ENCODE measurements around the gene KIAA0825. TPM values are rescaled to one million over a fixed set of nuclear protein-coding genes. Genes with fewer than 3 reads are reported as not detected.

KIAA0825 gene
- total RNA-seq, 2 donors from 2014 or later, result 2.6 to 3.0 TPM

DNA sequence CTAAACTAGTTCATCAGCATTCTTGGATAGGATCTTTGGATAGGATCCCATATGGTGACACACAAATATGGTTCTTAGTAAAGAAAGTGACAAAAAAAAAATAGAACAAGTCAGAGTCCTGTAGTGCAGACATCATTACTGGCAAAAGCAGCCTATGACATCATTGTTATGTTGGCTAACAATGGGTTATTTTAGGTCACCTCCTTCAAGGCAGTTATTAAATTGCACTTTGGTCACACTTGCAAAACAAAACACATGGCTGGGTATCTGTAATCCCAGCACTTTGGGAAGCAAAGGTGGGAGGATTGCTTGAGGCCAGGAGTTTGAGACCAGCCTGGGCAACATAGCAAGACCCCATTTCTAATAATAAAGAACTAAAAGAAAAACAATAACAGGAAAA, 185.9 kb downstream of the KIAA0825 start:
- H3K27me3 Mint-ChIP-seq, result no peaks in the 10 kb centered on the region
- ATAC-seq (no peak), DNase-seq (no peak)
- H3K4me1 Mint-ChIP-seq, result no peaks in the 10 kb centered on the region
- H3K4me3 Mint-ChIP-seq, result no peak overlapping the region
- H3K9me3 ChIP-seq (ENCODE audit: control insufficient read depth, low read length, poor library complexity, severe bottlenecking), result no peaks in the 10 kb centered on the region
- no peak overlapping the region for H3K27ac Mint-ChIP-seq
- H3K36me3 Mint-ChIP-seq (ENCODE audit: low read depth), result no peaks in the 10 kb centered on the region

DNA sequence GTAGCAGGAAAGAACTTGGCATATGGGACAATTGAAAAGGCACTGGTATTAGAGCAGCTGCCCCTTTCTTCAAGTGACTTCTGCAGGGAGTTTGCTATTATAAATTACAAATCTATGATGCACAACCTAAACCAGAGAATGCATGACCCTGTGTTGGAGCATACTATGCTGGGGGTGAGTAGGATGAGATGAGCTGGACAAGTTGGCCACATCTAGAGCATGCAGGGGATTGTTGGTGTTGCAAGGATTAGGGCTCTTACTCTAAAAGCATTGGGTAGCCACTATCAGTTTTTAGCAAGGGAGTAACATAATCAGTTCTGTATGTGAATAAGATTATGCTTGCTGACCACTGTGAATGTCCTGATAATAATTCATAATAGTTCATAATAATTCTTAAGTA, 186.7 kb downstream of the KIAA0825 start:
- ATAC-seq (no peak), DNase-seq (no peak)
- H3K4me1 Mint-ChIP-seq, result no peaks in the 10 kb centered on the region
- no peaks in the 10 kb centered on the region for H3K27me3 Mint-ChIP-seq
- H3K4me3 Mint-ChIP-seq, result no peak overlapping the region
- no peak overlapping the region for H3K27ac Mint-ChIP-seq
- H3K9me3 ChIP-seq (ENCODE audit: control insufficient read depth, low read length, poor library complexity, severe bottlenecking), result no peaks in the 10 kb centered on the region
- H3K36me3 Mint-ChIP-seq (ENCODE audit: low read depth), result no peaks in the 10 kb centered on the region

DNA sequence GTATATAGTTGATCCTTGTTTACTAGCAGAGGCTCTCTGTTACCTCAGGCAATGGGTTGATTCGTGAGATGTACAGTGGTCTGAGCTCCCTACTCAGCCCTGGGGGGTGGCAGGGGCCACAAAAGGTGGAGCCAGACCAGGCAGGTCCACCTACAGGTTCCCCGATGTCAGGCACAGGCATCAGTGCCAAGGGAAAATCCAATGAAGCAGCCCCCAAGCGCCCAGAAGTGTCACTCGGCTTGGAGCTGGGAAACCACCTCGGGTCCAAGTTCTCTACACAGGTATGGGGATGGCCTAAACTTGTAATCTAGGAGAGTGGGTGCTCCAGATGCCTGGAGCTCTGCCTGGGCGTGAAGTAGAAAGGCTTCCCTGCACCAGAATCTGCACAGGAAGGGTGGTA, 188.8 kb downstream of the KIAA0825 start:
- no peaks in the 10 kb centered on the region for H3K4me1 Mint-ChIP-seq
- ATAC-seq (no peak), DNase-seq (no peak)
- H3K4me3 Mint-ChIP-seq, result no peak overlapping the region
- no peaks in the 10 kb centered on the region for H3K9me3 ChIP-seq (ENCODE audit: control insufficient read depth, low read length, poor library complexity, severe bottlenecking)
- H3K27ac Mint-ChIP-seq, result no peak overlapping the region
- no peaks in the 10 kb centered on the region for H3K36me3 Mint-ChIP-seq (ENCODE audit: low read depth)
- no peaks in the 10 kb centered on the region for H3K27me3 Mint-ChIP-seq

DNA sequence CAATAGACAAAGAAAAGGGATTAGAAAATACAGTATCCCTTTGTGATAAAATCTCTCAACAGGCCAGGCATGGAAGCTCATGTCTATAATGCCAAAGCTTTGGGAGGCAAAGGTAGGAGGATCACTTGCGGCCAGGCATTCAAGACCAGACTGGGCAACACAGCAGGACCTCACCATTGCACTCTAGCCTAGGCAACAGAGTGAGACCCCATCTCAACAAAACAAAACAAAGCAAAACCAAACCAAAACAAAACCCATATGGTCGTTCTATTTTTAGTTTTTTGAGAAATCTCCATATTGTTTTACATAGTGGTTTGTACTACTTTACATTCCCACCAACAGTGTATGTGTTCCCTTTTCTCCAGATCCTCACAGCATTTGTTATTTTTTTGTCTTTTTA, 193.0 kb downstream of the KIAA0825 start:
- Mint-ChIP-seq H3K27me3 (no peaks in the 10 kb centered on the region), H3K4me3 (no peak overlapping the region), H3K27ac (no peak overlapping the region), H3K36me3 (ENCODE audit: low read depth) (peaks cover 2% of the 10 kb centered on the region), H3K4me1 (no peaks in the 10 kb centered on the region)
- no peak for DNase-seq
- no peak for ATAC-seq
- no peaks in the 10 kb centered on the region for H3K9me3 ChIP-seq (ENCODE audit: control insufficient read depth, low read length, poor library complexity, severe bottlenecking)

DNA sequence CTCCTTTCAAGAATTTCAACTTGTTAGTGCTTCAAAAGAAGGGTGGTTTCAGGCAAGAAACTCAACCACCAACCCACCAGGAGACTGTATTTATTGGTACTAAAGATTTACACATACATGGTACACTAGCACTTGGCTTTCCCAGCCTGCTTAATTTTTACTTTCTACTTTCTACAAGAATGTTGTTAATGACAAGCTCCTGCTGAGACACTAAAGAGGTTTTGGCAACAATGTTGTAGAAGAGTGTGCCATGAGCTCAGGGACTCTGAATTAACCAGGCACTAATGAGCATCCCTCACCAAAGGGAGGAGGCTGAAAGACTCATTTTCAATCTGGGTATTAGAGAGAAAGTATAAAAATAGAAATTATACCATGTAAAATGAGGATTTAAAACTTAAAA, 195.0 kb downstream of the KIAA0825 start:
- DNase-seq (no peak), ATAC-seq (no peak)
- H3K4me1 Mint-ChIP-seq, result no peaks in the 10 kb centered on the region
- H3K9me3 ChIP-seq (ENCODE audit: control insufficient read depth, low read length, poor library complexity, severe bottlenecking), result no peaks in the 10 kb centered on the region
- H3K36me3 Mint-ChIP-seq (ENCODE audit: low read depth), result peaks cover 2% of the 10 kb centered on the region
- no peak overlapping the region for H3K27ac Mint-ChIP-seq
- H3K27me3 Mint-ChIP-seq, result no peaks in the 10 kb centered on the region
- H3K4me3 Mint-ChIP-seq, result no peak overlapping the region

DNA sequence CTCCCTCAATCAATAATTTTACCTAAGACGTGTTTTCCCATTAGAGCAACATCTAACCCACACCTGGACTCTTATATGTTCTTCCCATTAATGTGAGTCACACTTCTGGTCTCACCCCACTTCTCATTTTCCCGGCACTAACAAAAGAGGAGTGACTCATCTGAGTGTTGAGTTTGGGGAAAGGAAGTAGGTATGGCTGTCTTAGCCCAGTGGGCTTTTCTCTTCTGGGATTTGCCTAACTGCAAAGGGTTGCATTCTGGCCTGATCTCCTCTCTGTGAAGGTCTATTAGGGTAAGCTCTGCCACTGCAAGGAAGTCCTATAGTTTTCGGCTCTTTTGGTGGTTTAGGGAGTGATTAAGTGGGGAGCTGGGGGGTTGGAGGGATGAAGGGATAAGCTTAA, 195.6 kb downstream of the KIAA0825 start:
- no peak overlapping the region for H3K27ac Mint-ChIP-seq
- ATAC-seq, result no peak

DNA sequence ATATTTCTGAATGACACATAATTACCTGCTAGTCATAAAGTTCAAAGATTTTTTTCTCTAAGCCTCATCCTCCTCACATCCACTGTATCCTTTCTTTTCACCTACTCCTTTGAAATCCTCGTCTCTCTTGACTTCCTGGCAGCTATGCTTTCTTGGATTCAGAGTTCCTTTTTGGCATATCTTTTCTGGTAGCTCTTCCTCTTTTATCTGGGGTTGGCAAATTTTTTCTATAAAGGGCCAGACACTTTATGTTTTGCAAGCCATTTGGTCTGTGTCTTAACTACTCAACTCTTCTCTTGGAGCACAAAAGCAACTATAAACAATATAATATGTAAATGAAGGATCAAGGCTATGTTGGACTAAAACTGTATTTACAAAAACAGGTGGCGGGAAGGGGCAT, 197.5 kb downstream of the KIAA0825 start:
- Mint-ChIP-seq H3K4me1 (no peaks in the 10 kb centered on the region), H3K27ac (no peak overlapping the region), H3K36me3 (ENCODE audit: low read depth) (peaks cover 2% of the 10 kb centered on the region), H3K4me3 (no peak overlapping the region), H3K27me3 (no peaks in the 10 kb centered on the region)
- DNase-seq (no peak), ATAC-seq (no peak)
- no peaks in the 10 kb centered on the region for H3K9me3 ChIP-seq (ENCODE audit: control insufficient read depth, low read length, poor library complexity, severe bottlenecking)

More for the DNA sequence above, 195.6 kb downstream of the KIAA0825 start:
- no peaks in the 10 kb centered on the region for H3K9me3 ChIP-seq (ENCODE audit: control insufficient read depth, low read length, poor library complexity, severe bottlenecking)
- Mint-ChIP-seq H3K27me3 (no peaks in the 10 kb centered on the region), H3K4me1 (no peaks in the 10 kb centered on the region), H3K36me3 (ENCODE audit: low read depth) (peaks cover 2% of the 10 kb centered on the region), H3K4me3 (no peak overlapping the region)
- DNase-seq, result no peak

DNA sequence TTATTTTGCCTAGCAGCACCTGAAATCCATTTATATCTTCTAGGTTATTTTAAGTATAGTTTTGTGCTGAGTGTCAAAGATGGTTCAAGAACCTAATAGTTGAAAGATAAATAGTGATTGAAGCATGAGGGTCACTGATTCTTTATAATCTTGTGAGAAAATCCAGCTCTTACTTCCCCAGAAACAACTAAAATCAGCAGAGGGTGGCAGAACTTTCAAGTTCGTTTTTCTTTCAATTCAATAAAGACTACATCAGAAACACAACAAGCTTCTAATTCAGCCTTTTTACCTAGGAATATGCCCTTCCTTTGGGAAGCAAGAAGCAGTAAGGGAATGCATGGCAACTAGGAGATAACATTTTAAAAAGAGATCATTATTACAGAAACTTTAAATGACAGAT, 202.6 kb downstream of the KIAA0825 start:
- H3K9me3 ChIP-seq (ENCODE audit: control insufficient read depth, low read length, poor library complexity, severe bottlenecking), result no peaks in the 10 kb centered on the region
- Mint-ChIP-seq H3K4me3 (no peak overlapping the region), H3K27me3 (no peaks in the 10 kb centered on the region), H3K4me1 (no peaks in the 10 kb centered on the region), H3K36me3 (ENCODE audit: low read depth) (no peaks in the 10 kb centered on the region), H3K27ac (no peak overlapping the region)
- DNase-seq (no peak), ATAC-seq (no peak)

DNA sequence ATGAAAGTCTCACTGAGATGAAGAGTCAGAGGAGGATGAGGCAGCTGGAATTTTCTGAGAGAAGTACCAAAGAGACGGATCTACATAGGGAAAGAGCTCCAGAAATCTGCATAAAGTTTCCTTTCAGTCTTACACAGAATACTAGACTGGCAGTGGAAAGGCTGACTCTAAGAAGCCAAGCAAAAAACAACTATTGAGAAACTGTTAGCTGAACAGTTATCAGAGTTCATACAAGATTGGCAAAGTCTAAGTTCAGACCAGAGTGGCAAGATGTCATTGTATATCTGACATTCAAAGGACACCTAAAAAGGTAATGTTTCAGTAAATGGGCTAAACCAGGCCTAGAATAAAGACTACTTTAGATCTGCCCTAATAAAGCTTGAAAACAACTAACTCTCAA, 209.0 kb downstream of the KIAA0825 start:
- Mint-ChIP-seq H3K36me3 (ENCODE audit: low read depth) (peaks cover 2% of the 10 kb centered on the region), H3K4me1 (no peaks in the 10 kb centered on the region), H3K27me3 (no peaks in the 10 kb centered on the region), H3K27ac (no peak overlapping the region), H3K4me3 (no peak overlapping the region)
- ATAC-seq (no peak), DNase-seq (no peak)
- no peaks in the 10 kb centered on the region for H3K9me3 ChIP-seq (ENCODE audit: control insufficient read depth, low read length, poor library complexity, severe bottlenecking)

DNA sequence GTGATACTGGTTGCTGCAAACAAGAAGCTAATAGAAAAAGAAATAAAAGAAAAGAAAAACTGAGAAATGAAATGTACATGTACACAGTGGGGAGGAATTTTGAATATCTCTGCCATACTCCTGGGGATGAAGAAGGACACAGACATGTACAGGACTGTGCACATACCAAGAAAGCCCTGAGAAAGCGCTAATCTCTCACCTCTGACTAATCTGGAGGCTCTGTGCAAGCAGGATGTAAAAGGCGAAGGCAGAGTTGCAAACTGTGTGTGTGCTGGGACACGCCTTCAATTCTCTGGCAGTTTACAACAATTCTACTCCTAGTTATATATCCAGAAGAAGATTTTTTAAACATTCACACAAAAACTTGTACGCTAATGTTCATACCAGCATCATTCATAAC, 211.4 kb downstream of the KIAA0825 start:
- H3K27ac Mint-ChIP-seq, result no peak overlapping the region
- no peaks in the 10 kb centered on the region for H3K27me3 Mint-ChIP-seq
- ATAC-seq, result no peak
- peaks cover 2% of the 10 kb centered on the region for H3K36me3 Mint-ChIP-seq (ENCODE audit: low read depth)
- no peak for DNase-seq
- H3K4me3 Mint-ChIP-seq, result no peak overlapping the region
- no peaks in the 10 kb centered on the region for H3K9me3 ChIP-seq (ENCODE audit: control insufficient read depth, low read length, poor library complexity, severe bottlenecking)
- H3K4me1 Mint-ChIP-seq, result no peaks in the 10 kb centered on the region

DNA sequence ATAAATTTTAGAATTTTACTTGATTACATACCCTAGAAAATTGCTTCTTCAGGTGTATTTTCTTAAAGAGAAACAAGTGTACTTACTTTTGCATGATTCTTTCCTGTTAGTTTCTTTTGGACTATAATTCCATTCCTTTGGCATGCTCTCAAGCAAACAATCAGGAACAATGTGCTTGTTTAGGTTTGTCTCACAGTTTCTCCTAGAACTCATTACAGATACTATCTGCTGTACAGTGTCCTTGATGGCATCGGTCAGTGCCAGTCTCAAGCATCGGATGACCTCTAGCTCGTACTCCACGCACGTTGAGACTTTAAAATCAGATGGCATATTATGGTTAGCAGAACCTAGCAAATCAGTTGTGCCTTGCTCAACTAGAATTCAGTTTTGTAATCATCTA, 214.9 kb downstream of the KIAA0825 start:
- no peak for ATAC-seq
- no peaks in the 10 kb centered on the region for H3K27me3 Mint-ChIP-seq

DNA sequence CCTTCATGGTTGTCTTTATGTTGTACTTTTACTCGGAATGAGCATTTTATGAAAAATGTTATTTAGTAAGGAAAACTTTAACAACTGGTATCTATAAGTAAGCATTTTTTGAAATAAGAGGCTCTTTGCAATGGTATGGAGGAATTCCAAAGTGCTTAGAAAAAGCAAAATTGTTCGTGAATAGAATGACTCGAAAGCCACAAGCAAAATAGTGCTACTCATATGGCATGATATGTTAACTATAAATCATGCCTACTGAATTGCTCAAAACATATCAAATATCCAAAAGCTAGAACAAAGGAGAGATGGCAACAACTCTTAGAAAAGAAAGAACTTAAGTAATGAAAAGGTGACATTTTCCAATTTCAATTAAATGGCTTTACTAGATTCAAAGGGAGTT, 216.3 kb downstream of the KIAA0825 start:
- no peaks in the 10 kb centered on the region for H3K27me3 Mint-ChIP-seq
- no peak for ATAC-seq
- no peak overlapping the region for H3K27ac Mint-ChIP-seq

More for the DNA sequence above, 214.9 kb downstream of the KIAA0825 start:
- no peak overlapping the region for H3K27ac Mint-ChIP-seq
- DNase-seq, result no peak
- H3K4me1 Mint-ChIP-seq, result no peaks in the 10 kb centered on the region
- H3K36me3 Mint-ChIP-seq (ENCODE audit: low read depth), result no peaks in the 10 kb centered on the region
- H3K4me3 Mint-ChIP-seq, result no peak overlapping the region
- no peaks in the 10 kb centered on the region for H3K9me3 ChIP-seq (ENCODE audit: control insufficient read depth, low read length, poor library complexity, severe bottlenecking)

DNA sequence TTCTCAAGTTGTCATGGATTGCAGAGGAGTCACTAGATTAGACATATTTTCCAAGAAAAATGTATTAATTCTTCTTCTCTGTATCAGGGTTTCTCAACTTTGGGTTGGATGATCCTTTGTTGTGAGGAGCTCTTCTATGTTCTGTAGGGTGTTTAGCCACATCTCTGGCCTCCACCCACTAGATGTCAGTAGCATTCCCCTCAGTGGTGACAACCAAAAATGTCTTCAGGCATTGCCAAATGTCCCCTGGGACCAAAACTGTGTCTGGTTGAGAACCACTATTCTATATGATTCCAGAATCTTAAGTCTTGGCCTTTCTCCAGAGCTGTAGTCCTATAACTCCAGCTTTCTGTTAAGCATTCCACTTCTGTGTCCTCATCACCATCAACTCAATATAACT, 220.9 kb downstream of the KIAA0825 start:
- no peak overlapping the region for H3K27ac Mint-ChIP-seq
- H3K27me3 Mint-ChIP-seq, result no peaks in the 10 kb centered on the region
- no peaks in the 10 kb centered on the region for H3K4me1 Mint-ChIP-seq
- ATAC-seq (no peak), DNase-seq (no peak)
- H3K9me3 ChIP-seq (ENCODE audit: control insufficient read depth, low read length, poor library complexity, severe bottlenecking), result no peaks in the 10 kb centered on the region
- peaks cover 3% of the 10 kb centered on the region for H3K36me3 Mint-ChIP-seq (ENCODE audit: low read depth)
- H3K4me3 Mint-ChIP-seq, result no peak overlapping the region

More for the DNA sequence above, 216.3 kb downstream of the KIAA0825 start:
- no peaks in the 10 kb centered on the region for H3K9me3 ChIP-seq (ENCODE audit: control insufficient read depth, low read length, poor library complexity, severe bottlenecking)
- Mint-ChIP-seq H3K36me3 (ENCODE audit: low read depth) (no peaks in the 10 kb centered on the region), H3K4me1 (no peaks in the 10 kb centered on the region), H3K4me3 (no peak overlapping the region)
- DNase-seq, result no peak

DNA sequence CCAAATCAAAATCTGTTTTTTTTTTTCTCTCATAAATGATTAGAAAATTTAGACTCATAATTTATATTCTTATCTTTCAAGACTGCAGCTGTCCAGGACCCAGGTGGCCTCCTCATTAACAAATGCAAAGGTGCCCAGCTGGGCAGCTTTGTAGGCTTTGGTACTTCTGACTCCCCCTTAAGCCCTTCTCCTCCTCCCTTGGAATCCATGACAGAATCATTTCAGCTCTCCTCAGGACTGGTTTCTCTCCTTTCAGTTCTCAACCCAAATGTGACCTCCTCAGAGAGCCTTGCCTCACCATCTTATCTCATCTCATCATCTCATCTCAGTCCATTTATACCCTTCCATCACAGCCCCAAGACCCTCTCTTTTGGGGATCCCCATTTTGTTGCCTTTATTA, 221.7 kb downstream of the KIAA0825 start:
- Mint-ChIP-seq H3K27ac (no peak overlapping the region), H3K27me3 (no peaks in the 10 kb centered on the region), H3K36me3 (ENCODE audit: low read depth) (peaks cover 3% of the 10 kb centered on the region), H3K4me1 (no peaks in the 10 kb centered on the region), H3K4me3 (no peak overlapping the region)
- no peaks in the 10 kb centered on the region for H3K9me3 ChIP-seq (ENCODE audit: control insufficient read depth, low read length, poor library complexity, severe bottlenecking)
- ATAC-seq (no peak), DNase-seq (no peak)

DNA sequence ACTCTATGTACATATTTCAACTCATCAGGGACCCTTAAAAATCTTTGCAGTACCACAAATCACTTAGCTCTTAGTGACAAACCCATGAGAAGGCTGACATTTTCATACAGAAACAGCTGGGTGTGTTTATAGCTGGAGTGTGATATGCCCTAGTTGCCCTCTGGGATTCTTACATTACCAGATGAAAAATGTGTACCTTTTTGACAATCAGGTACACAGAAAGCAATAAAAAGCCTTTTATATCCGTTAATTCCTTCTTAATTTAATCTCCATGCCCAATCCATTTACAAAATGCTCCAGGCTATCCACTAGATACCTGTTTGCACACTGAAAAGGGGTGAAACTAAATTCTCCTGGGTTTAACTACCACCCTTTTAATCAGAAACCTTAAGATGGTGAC, 222.9 kb downstream of the KIAA0825 start:
- Mint-ChIP-seq H3K27ac (no peak overlapping the region), H3K36me3 (ENCODE audit: low read depth) (peaks cover 3% of the 10 kb centered on the region), H3K4me3 (no peak overlapping the region), H3K4me1 (no peaks in the 10 kb centered on the region), H3K27me3 (no peaks in the 10 kb centered on the region)
- no peaks in the 10 kb centered on the region for H3K9me3 ChIP-seq (ENCODE audit: control insufficient read depth, low read length, poor library complexity, severe bottlenecking)
- ATAC-seq, result no peak
- DNase-seq, result no peak
